Activated CD8-positive, alpha-beta memory T cell treated with anti-CD3 and anti-CD28 coated beads for 48 hours (primary cell): ENCODE data around the gene ROM1.
"Not testable (repeated sequence)": the region's sequence is repeated elsewhere in the genome, so short reads cannot be mapped to it uniquely, and the experiment has no call there.

ENCODE experiments used
- DNase-seq, 3 experiments: peaks; one replicate each; pipeline ENCODE4 v3.0.0-alpha.2; 2020; ENCODE audit warnings: low read depth in 2 of 3, low spot score in 2 of 3

Gene ROM1

GRCh38 chr11:62607714-62608113, 5.3 kb upstream of the ROM1 start:
- DNase-seq, result no peak

DNA sequence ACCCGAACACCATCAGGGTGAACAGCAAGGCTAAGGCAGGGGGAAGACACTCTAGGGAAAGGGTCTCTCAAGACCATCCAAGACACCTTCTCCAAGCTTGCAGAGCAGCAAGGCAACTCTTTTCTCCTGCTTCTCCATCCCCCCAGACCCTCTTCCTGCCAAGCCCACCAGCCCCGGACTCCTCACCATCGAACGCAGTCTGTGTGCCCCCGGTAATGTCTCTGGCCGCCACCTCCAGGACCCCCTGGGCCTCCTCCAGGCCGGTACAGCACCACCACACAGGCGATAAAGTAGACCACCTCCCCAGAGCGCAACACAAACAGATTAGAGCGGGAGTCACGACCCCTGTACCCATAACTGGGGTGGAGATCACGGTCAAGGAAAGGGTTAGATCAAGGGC, 4.3 kb upstream of the ROM1 start:
- DNase-seq, result no peak

GRCh38 chr11:62610403-62610802, 2.7 kb upstream of the ROM1 start:
- no peak for DNase-seq

GRCh38 chr11:62610814-62611704, 2.0 kb upstream of the ROM1 start:
- no peak for DNase-seq

DNA sequence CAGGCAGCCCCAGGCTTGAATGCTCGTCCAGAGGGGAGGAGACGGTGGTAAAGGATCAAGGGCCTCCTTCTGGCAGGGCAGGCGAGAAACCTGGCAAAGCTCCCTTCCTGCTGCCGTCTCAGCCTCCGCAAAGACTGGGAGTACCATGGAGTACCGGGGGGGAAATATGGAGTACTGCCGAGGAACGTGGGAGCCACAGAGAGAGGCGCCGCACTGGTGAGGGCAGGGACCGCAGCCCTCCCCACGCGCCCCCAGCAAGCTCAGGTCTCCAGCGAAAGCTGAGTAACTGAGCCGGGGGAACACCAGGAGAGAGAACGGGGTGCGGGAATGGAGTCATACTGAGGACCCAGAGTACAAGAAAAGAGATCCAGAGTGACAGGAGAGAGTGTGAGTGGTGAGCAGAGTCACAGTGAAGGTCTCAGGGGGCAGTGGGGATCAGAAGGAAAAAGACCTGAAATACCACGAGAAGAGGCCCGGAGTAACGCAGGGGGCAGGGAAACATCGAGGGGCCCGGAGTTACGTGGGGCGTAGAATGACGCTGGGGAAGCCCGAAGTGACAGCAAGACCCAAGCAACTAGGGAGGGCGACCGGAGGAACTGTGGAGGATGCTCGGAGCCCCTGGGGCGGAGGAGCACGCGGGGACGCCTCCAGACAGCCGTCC, 1.2 kb upstream of the ROM1 start:
- DNase-seq, result peak in 2 of 3 experiments; percentile 35 to 38

GRCh38 chr11:62613291-62613778, 278 bp downstream of the ROM1 start:
- DNase-seq, result no peak

GRCh38 chr11:62614275-62614674, 1.2 kb downstream of the ROM1 start:
- no peak for DNase-seq

GRCh38 chr11:62615521-62615920, 2.5 kb downstream of the ROM1 start:
- DNase-seq, result no peak

DNA sequence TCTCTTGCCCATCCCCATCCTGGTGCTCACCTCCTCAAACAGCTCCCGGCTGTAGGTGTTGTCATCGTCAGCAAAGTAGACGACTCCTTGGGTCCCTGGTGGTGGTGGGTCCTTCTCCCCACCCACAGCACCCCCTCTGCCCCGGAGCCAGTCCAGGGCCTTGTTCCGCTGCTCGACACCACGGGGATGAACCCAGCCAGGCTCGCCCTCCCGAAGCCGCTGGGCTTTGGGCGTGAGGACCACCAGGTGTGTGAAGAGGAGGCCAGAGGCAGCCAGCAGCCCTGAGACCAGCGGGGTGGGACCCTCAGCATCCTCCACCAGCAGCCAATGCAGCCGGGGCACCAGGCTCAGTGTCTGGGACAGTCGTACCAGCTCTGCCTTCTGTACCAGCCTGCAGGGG, 3.9 kb downstream of the ROM1 start:
- not testable (repeated sequence) for DNase-seq

DNA sequence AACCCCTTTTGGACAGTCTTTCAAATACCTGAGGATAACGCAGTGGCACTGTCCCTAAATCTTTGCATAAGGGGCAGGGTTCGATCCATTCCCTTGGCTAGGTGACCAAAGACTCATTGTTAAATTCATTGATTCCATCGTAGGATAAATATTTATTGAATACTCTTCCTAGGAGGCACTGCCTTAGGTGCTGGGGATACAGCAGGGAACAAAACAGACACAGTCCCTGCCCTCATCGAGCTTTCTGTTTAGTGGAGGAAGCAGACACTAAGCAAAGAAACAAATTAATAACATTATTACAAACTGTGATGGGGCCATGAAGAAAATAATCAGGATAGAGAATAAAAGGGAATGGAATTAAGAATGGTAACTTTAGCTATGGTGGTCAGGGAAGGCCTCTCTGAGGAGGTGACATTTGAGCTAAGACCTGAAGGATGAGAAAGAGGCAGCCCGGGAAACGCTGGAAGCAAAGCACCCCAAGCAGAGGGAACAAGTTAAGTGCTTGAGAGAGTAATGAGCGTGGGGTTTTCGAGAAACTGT, 8.0 kb downstream of the ROM1 start:
- DNase-seq, result no peak

DNA sequence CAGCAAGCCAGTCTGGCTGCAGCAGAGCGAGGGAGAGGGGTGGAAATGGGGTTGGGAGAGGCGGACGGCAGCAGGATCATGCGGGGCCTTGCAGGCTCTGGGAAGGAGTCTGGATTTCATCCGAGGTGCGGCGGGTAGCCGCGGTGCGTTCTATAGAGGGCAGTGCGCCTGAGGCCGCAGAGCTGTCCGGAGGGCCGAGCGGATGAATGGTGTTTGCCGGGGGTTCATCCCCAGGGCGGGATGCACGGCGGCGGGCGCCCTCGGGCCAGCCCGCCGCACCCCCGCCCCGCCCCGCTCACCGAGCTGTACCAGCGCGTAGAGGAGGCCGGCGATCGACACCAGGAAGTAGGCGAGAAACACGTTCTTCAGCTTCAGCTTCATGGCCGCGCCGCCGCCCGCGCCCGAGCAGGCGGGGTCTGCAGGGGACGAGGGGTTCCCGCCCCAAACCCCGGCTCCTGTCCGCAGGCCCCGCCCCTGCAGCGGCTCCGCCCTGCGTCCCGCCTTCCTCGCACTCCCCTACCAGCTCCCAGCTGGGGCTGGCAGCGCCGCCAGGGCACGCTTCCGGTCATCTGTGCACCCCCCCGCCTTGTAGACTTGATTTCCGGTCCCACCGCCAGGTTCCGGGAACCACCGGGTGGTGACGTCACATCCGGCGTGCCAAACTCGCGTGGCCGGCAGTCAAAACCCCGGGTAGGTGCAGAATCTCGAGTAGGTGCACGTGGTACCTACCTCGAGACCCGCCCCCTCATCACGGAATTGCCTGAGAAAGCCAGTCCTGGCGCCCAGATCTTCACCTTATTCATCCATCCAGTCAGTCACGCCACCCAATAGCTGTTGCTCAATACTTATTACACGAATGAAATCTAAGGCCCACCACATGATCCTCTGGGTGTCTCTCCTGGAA, 8.8 kb downstream of the ROM1 start, which contains the start of gene B3GAT3:
Gene B3GAT3, minus strand, starts transcription at position 420 of the 904 bp plus-strand sequence. Its CDS starts 39 bp downstream, at position 381.
- DNase-seq, result peak; percentile 94 to 97 (median 95)

DNA sequence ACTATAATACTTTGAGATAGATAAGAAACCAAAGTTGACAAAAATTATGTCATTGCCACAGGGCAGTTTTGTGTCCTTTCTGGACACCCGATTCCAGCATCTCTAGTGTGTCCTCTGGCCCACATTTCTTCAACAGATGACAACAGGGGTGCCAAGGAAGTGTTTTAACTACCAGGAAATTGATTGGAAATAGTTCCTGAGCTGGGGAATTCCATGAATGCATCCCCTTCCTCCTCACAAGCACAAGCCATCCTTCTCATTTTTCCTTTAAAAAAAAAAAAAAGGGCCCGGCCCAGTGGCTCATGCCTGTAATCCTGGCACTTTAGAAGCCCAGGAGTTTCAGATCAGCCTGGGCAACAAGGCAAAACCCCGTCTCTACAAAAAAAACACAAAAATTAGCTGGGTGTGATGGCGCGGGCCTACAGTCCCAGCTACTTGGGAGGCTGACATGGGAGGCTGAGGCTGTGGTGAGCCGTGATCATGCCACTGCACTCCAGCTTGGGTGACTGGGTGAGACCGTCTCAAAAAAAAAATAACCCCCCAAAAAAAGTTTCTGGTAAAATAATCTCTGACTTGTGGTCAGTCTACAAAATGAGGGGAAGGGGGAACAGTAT, 9.5 kb downstream of the ROM1 start:
- DNase-seq, result no peak

- DNase-seq, result no peak
These were observed 14.7 kb downstream of the ROM1 start for GRCh38 chr11:62627713-62628112.

DNA sequence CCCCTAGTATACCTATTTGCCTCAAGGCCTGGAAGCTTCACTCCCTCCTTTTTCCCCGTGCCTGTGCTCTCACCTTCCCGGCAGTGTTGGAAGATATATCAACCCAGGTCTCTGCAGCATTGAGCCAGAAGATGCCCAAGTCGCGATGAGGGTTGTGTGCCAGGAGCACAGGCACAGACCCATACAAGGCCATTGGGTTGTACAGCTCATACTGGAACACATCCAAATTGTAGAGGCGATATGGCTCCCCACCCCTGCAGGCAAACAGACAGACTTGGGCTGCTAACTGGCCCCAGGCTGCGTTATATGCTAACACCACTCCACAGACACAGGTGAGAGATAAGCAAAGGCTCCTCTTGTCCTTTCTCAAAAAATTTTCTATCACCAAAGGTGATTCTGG, 19.4 kb downstream of the ROM1 start:
- DNase-seq, result no peak

- DNase-seq, result no peak
These were observed 31.2 kb downstream of the ROM1 start for GRCh38 chr11:62644220-62644619.

DNA sequence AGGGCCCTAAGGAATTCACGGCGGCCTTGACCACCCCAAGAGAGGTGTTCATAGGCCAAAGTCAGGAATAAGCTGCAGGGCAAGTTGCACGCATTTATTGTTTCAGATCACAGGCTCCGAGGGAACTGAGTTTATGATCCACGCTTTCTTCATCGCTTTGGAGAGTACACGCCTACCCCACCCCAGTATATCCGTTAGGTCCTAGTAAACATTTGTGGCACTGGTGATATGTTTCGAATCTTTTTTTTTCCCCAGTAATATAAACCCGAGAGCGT, 32.6 kb downstream of the ROM1 start:
- no peak for DNase-seq

- DNase-seq, result peak; percentile 97 to 99 (median 98)
These were observed 33.1 kb downstream of the ROM1 start, which contains the start of gene GANAB for GRCh38 chr11:62645946-62646824. GANAB (minus strand) TSS chr11:62646613; CDS start chr11:62646599, 14 bp downstream.

GRCh38 chr11:62646825-62647608, 34.0 kb downstream of the ROM1 start:
- DNase-seq, result no peak

- no peak for DNase-seq
These were observed 34.5 kb downstream of the ROM1 start for GRCh38 chr11:62647609-62648005.
